ENCODE measurements around the gene SREBF1.

Gene SREBF1

GRCh38 chr17:17870247-17870646, 33.5 kb upstream of the SREBF1 start:
- no peak overlapping the region for H3K4me3 ChIP-seq (replicated peaks in 1 of 2; ENCODE audit: low read depth in 2 of 2, low read length in 2 of 2)
- no peak for TF ChIP-seq CTCF (IDR thresholded peaks at IDR 0.05; ENCODE audit: low read depth, low read length)
- DNase-seq (ENCODE audit: low read depth in 2 of 2) = no peak

- peak; percentile 66 to 91 for DNase-seq (ENCODE audit: low read depth in 2 of 2)
- H3K4me3 ChIP-seq (replicated peaks in 1 of 2; ENCODE audit: low read depth in 2 of 2, low read length in 2 of 2) = no peak overlapping the region
- TF ChIP-seq CTCF (IDR thresholded peaks at IDR 0.05; ENCODE audit: low read depth, low read length) = no peak
Observed at GRCh38 chr17:17868641-17869522, 32.1 kb upstream of the SREBF1 start.

- TF ChIP-seq CTCF (IDR thresholded peaks at IDR 0.05; ENCODE audit: low read depth, low read length) = no peak
- H3K4me3 ChIP-seq (replicated peaks in 1 of 2; ENCODE audit: low read depth in 2 of 2, low read length in 2 of 2) = no peak overlapping the region
- DNase-seq (ENCODE audit: low read depth in 2 of 2) = no peak
Observed at GRCh38 chr17:17866897-17867296, 30.1 kb upstream of the SREBF1 start.

- DNase-seq (ENCODE audit: low read depth in 2 of 2) = no peak
- H3K4me3 ChIP-seq (replicated peaks in 1 of 2; ENCODE audit: low read depth in 2 of 2, low read length in 2 of 2) = no peak overlapping the region
- no peak for TF ChIP-seq CTCF (IDR thresholded peaks at IDR 0.05; ENCODE audit: low read depth, low read length)
Observed at GRCh38 chr17:17866425-17866824, 29.6 kb upstream of the SREBF1 start.

- TF ChIP-seq CTCF (IDR thresholded peaks at IDR 0.05; ENCODE audit: low read depth, low read length) = no peak
- no peak for DNase-seq (ENCODE audit: low read depth in 2 of 2)
- H3K4me3 ChIP-seq (replicated peaks in 1 of 2; ENCODE audit: low read depth in 2 of 2, low read length in 2 of 2) = no peak overlapping the region
Observed at GRCh38 chr17:17865035-17865434, 28.2 kb upstream of the SREBF1 start.

GRCh38 chr17:17860766-17861107, 24.0 kb upstream of the SREBF1 start:
- DNase-seq (ENCODE audit: low read depth in 2 of 2) = no peak
- TF ChIP-seq CTCF (IDR thresholded peaks at IDR 0.05; ENCODE audit: low read depth, low read length) = no peak
- H3K4me3 ChIP-seq (replicated peaks in 1 of 2; ENCODE audit: low read depth in 2 of 2, low read length in 2 of 2) = no peak overlapping the region
